SK-N-SH (cell line): ENCODE results near the gene TMEM63C. TPM values are rescaled to one million over a fixed set of nuclear protein-coding genes. Genes with fewer than 3 reads are reported as not detected.

Experiments used
- CTCF ChIA-PET: fragments of 300-600, 350-600 bp; formaldehyde crosslinking; extraction: SDS; loops from one replicate; lab custom pipeline; 2021; lab: Yijun Ruan, JAX
- POLR2A ChIA-PET: fragments of 350-600 bp; sonication (Branson Sonifier 250); formaldehyde crosslinking; extraction: SDS; loops from one replicate; lab custom pipeline; 2020; ENCODE audit warnings: antibody characterized with exemption, inconsistent platforms; lab: Yijun Ruan, JAX
- DNase-seq: peaks from one replicate; pipeline ENCODE4 v3.0.0; 2012
- H2AFZ ChIP-seq: fragments of 200-600 bp; sonication (generic); 2 replicates; pipeline ENCODE4 v1.8.1; 2016; ENCODE audit warnings: antibody characterized with exemption, mild to moderate bottlenecking, low read depth
- H3F3A ChIP-seq: fragments of 200-600 bp; sonication (generic); replicated peaks from 2 replicates; pipeline ENCODE3; 2016; ENCODE audit warnings: antibody characterized with exemption, mild to moderate bottlenecking; ENCODE audit not compliant: insufficient read depth
- H3K27ac ChIP-seq, 2 experiments: fragments of 200-500 bp in 1 of 2; fragments of 200-600 bp in 1 of 2; sonication (Bioruptor generic) in 1 of 2; sonication (generic), shearing (Covaris generic) in 1 of 2; 2 replicates each; pipeline versions ENCODE4 v1.5.1 to v1.6.1; 2014 to 2016; ENCODE audit warnings: low read depth in 2 of 2, inconsistent platforms in 1 of 2, low read length in 1 of 2, mild to moderate bottlenecking in 1 of 2, mixed read lengths in 1 of 2
- H3K27me3 ChIP-seq: fragments of 200-600 bp; sonication (generic), shearing (Covaris generic); 2 replicates; pipeline ENCODE4 v1.6.1; 2016; ENCODE audit warnings: mixed run types; ENCODE audit not compliant: insufficient read depth
- H3K36me3 ChIP-seq, 2 experiments: fragments of 200-500 bp in 1 of 2; fragments of 200-600 bp in 1 of 2; sonication (Bioruptor generic) in 1 of 2; sonication (generic) in 1 of 2; replicated peaks in 1 of 2; 2 replicates each; pipeline versions ENCODE3 to v1.5.1; 2014 to 2016; ENCODE audit warnings: low read length in 1 of 2, mild to moderate bottlenecking in 1 of 2; ENCODE audit not compliant: insufficient read depth in 2 of 2, control insufficient read depth in 1 of 2
- H3K4me1 ChIP-seq, 2 experiments: fragments of 200-500 bp in 1 of 2; fragments of 200-600 bp in 1 of 2; sonication (Bioruptor generic) in 1 of 2; sonication (generic), shearing (Covaris generic) in 1 of 2; 2 replicates each; pipeline versions ENCODE4 v1.5.1 to v1.6.1; 2014 to 2016; ENCODE audit warnings: low read depth in 1 of 2, low read length in 1 of 2, mixed run types in 1 of 2; ENCODE audit not compliant: insufficient read depth in 2 of 2, control insufficient read depth in 1 of 2
- H3K4me2 ChIP-seq: fragments of 200-600 bp; sonication (generic), shearing (Covaris generic); 2 replicates; pipeline ENCODE4 v1.6.1; 2017; ENCODE audit warnings: mixed run types
- H3K4me3 ChIP-seq, 2 experiments: fragments of 200-500 bp in 1 of 2; fragments of 200-600 bp in 1 of 2; sonication (Bioruptor generic) in 1 of 2; sonication (generic), shearing (Covaris generic) in 1 of 2; 2 replicates each; pipeline versions ENCODE4 v1.5.1 to v1.8.1; 2014 to 2016; ENCODE audit warnings: low read depth in 2 of 2, inconsistent platforms in 1 of 2, low read length in 1 of 2, mild to moderate bottlenecking in 1 of 2, mixed read lengths in 1 of 2, moderate library complexity in 1 of 2
- H3K79me2 ChIP-seq: fragments of 200-600 bp; sonication (generic); 2 replicates; pipeline ENCODE4 v1.8.1; 2017; ENCODE audit warnings: mild to moderate bottlenecking; ENCODE audit not compliant: insufficient read depth
- H3K9ac ChIP-seq: fragments of 200-600 bp; sonication (generic); 2 replicates; pipeline ENCODE4 v1.6.1; 2017; ENCODE audit warnings: mixed run types
- H3K9me2 ChIP-seq: fragments of 200-600 bp; sonication (generic); 2 replicates; pipeline ENCODE4 v1.6.1; 2017; ENCODE audit warnings: mixed run types
- H3K9me3 ChIP-seq: fragments of 200-600 bp; sonication (generic); 2 replicates; pipeline ENCODE4 v1.6.1; 2017; ENCODE audit warnings: mixed run types, mild to moderate bottlenecking, moderate library complexity
- H4K20me1 ChIP-seq: fragments of 200-600 bp; sonication (generic); 2 replicates; pipeline ENCODE4 v1.6.1; 2017; ENCODE audit warnings: mild to moderate bottlenecking, mixed run types; ENCODE audit not compliant: insufficient read depth
- ELF1 ChIP-seq: IDR thresholded peaks from 2 replicates; pipeline ENCODE4 v1.4.0; 2012
- EP300 ChIP-seq, 2 experiments: IDR thresholded peaks; 2 replicates each; pipeline versions ENCODE4 v1.4.0 to v1.6.1; 2012; ENCODE audit warnings: borderline replicate concordance in 1 of 2, low read depth in 1 of 2, low read length in 1 of 2
- FOXM1 ChIP-seq: IDR thresholded peaks from 2 replicates; pipeline ENCODE4 v1.4.0; 2012; ENCODE audit warnings: low read depth, mild to moderate bottlenecking
- GABPA ChIP-seq: IDR thresholded peaks from 2 replicates; pipeline ENCODE4 v1.4.0; 2012; ENCODE audit warnings: low read depth, mild to moderate bottlenecking
- JUND ChIP-seq: IDR thresholded peaks from 2 replicates; pipeline ENCODE4 v1.4.0; 2012
- MAX ChIP-seq: IDR thresholded peaks from 2 replicates; pipeline ENCODE4 v1.4.0; 2012; ENCODE audit warnings: low read depth
- MXI1 ChIP-seq: IDR thresholded peaks from 2 replicates; pipeline ENCODE4 v1.6.1; 2012; ENCODE audit warnings: mild to moderate bottlenecking, low read depth, low read length, improper control_type of control experiment
- NRF1 ChIP-seq: IDR thresholded peaks from 2 replicates; pipeline ENCODE4 v1.6.1; 2012; ENCODE audit warnings: low read depth, mild to moderate bottlenecking, low read length
- PBX3 ChIP-seq: IDR thresholded peaks from 2 replicates; pipeline ENCODE4; 2012
- RFX5 ChIP-seq: IDR thresholded peaks from 2 replicates; pipeline ENCODE4 v1.6.1; 2012; ENCODE audit warnings: mild to moderate bottlenecking, improper control_type of control experiment, low read length
- RXRA ChIP-seq: IDR thresholded peaks from 2 replicates; pipeline ENCODE4 v1.4.0; 2012; ENCODE audit warnings: low read depth, mild to moderate bottlenecking, borderline replicate concordance
- SMC3 ChIP-seq: IDR thresholded peaks from 2 replicates; pipeline ENCODE4 v1.6.1; 2012; ENCODE audit warnings: low read depth, low read length, improper control_type of control experiment
- TAF1 ChIP-seq: IDR thresholded peaks from 2 replicates; pipeline ENCODE4 v1.6.1; 2012; ENCODE audit warnings: low read depth, mild to moderate bottlenecking, low read length, moderate library complexity, borderline replicate concordance
- TEAD4 ChIP-seq: IDR thresholded peaks from 2 replicates; pipeline ENCODE4 v1.4.0; 2012; ENCODE audit warnings: mild to moderate bottlenecking, borderline replicate concordance; ENCODE audit not compliant: insufficient read depth
- YY1 ChIP-seq: IDR thresholded peaks from 2 replicates; pipeline ENCODE4 v1.4.0; 2012; ENCODE audit warnings: low read depth, mild to moderate bottlenecking
- ZBTB33 ChIP-seq: IDR thresholded peaks from 2 replicates; pipeline ENCODE4 v1.4.0; 2012; ENCODE audit warnings: low read depth, borderline replicate concordance
- WGBS: methylation state at CpG from one replicate; pipeline ENCODE4 v1.1.6; 2017; ENCODE audit warnings: low lambda C conversion rate; 5-methylcytosine and 5-hydroxymethylcytosine counted together
- polyA plus RNA-seq, 3 experiments: library from polyadenylated mRNA; depleted of rRNA; stranded (reverse); fragments of >200 nt; gene quantifications; 2 replicates each; pipeline ENCODE4 v1.2.3, GENCODE V29; 2012

TMEM63C gene
- polyA plus RNA-seq, 1 of the 3 experiments (the other 2 are of a cell fraction): 0.25 TPM

GRCh38 chr14:77225892-77226557 lies 44.4 kb downstream of the TMEM63C start:
- H3K27ac ChIP-seq: no peak overlapping the region
- H3K4me3 ChIP-seq: no peak overlapping the region
- H3K79me2 ChIP-seq: no peaks in the 10 kb centered on the region
- no peaks in the 10 kb centered on the region for H3F3A ChIP-seq
- no peak for TF ChIP-seq FOXM1
- TF ChIP-seq PBX3: no peak
- TF ChIP-seq SMC3: no peak
- TF ChIP-seq GABPA: no peak
- TF ChIP-seq JUND: no peak
- TF ChIP-seq RFX5: no peak
- no peaks in the 10 kb centered on the region for H3K4me1 ChIP-seq
- no peak overlapping the region for H3K9ac ChIP-seq
- H4K20me1 ChIP-seq: no peaks in the 10 kb centered on the region
- peaks cover 6% of the 10 kb centered on the region; the same call in 1 of the 2 replicates for H3K27me3 ChIP-seq
- CTCF ChIA-PET: interaction anchor here (1.0 to 3.5 kb wide), 2 partner anchors 13 to 50 kb away, joined by 3 to 15 read pairs; no protein-coding TSS in a partner anchor
- 60% methylated on average over 14 of the region's 14 CpGs for WGBS
- POLR2A ChIA-PET: no interaction called here
- no peak for DNase-seq
- no peak overlapping the region for H2AFZ ChIP-seq
- H3K4me2 ChIP-seq: no peak overlapping the region
- no peaks in the 10 kb centered on the region for H3K36me3 ChIP-seq
- no peaks in the 10 kb centered on the region for H3K9me3 ChIP-seq
- H3K9me2 ChIP-seq: no peaks in the 10 kb centered on the region

- H3K9me2 ChIP-seq: no peaks in the 10 kb centered on the region
- H4K20me1 ChIP-seq: no peaks in the 10 kb centered on the region
- TF ChIP-seq YY1 (no peak), JUND (no peak), RXRA (no peak), NRF1 (no peak), ELF1 (no peak), EP300 (IDR thresholded peaks at IDR 0.05; ENCODE audit: borderline replicate concordance in 1 of 2, low read depth in 1 of 2, low read length in 1 of 2) (no peak), SMC3 (no peak), MAX (no peak), GABPA (no peak), PBX3 (no peak), MXI1 (no peak), TEAD4 (no peak), ZBTB33 (no peak), TAF1 (no peak)
- no peaks in the 10 kb centered on the region; a peak in 1 of 4 replicates for H3K4me1 ChIP-seq
- no peak overlapping the region for H3K27ac ChIP-seq
- H3K4me3 ChIP-seq: no peak overlapping the region
- no peak overlapping the region for H2AFZ ChIP-seq
- no peak overlapping the region for H3K9ac ChIP-seq
- peaks cover 6% of the 10 kb centered on the region; the same call in 1 of the 2 replicates for H3K27me3 ChIP-seq
- H3F3A ChIP-seq: no peaks in the 10 kb centered on the region
- CTCF ChIA-PET: interaction anchor here (0.7 to 3.5 kb wide), 4 partner anchors 15 to 76 kb away, joined by 3 to 15 read pairs (median 4); no protein-coding TSS in a partner anchor
- no peaks in the 10 kb centered on the region for H3K79me2 ChIP-seq
- H3K4me2 ChIP-seq: no peak overlapping the region
- DNase-seq: no peak
- POLR2A ChIA-PET: no interaction called here
- H3K9me3 ChIP-seq: no peaks in the 10 kb centered on the region
- no peaks in the 10 kb centered on the region for H3K36me3 ChIP-seq
- WGBS: 44% methylated on average over 6 of the region's 6 CpGs
Observed at GRCh38 chr14:77228056-77228455, 46.5 kb downstream of the TMEM63C start.
